ENCODE measurements around the gene PMF1.

DNA sequence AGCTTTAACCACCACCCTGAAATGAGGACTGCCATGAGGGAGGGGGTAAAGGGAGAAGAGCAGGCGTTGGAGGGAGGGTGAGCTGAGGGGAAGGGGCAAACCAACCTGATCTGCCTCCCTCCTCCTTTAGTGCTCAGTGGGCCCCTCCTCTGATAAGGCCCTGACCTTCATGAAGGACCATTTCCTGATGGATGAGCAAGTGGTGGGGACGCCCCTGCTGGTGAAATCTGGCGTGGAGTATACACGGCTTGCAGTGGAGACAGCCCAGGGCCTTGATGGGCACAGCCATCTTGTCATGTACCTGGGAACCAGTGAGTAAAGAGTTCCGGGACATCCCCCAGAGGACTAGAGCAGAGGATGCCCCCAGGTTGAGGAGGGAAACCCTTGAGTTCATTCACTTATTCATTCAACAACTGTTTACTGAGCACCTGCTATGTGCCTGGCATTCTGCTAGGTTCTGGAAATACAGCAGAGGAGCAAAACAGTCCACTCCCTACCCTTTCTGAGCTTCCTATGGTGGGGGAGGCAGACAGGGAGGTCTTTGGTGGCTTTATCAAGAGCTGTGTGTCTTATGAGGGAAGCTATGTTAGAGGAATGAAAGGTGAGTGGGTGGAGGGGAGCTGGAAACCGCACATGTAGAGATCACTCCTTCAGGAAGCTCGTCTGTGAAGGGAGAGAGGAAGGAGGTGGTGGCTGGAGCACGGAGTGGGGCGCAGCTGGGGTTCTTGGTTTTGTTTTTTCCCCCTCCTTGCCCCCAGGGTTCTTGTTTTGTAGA, 39.9 kb upstream of the PMF1 start:
- TF ChIP-seq, protein P1, sequence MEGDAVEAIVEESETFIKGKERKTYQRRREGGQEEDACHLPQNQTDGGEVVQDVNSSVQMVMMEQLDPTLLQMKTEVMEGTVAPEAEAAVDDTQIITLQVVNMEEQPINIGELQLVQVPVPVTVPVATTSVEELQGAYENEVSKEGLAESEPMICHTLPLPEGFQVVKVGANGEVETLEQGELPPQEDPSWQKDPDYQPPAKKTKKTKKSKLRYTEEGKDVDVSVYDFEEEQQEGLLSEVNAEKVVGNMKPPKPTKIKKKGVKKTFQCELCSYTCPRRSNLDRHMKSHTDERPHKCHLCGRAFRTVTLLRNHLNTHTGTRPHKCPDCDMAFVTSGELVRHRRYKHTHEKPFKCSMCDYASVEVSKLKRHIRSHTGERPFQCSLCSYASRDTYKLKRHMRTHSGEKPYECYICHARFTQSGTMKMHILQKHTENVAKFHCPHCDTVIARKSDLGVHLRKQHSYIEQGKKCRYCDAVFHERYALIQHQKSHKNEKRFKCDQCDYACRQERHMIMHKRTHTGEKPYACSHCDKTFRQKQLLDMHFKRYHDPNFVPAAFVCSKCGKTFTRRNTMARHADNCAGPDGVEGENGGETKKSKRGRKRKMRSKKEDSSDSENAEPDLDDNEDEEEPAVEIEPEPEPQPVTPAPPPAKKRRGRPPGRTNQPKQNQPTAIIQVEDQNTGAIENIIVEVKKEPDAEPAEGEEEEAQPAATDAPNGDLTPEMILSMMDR (IDR thresholded peaks at IDR 0.05; ENCODE audit: low read depth, low read length, missing input control): no peak
- TF ChIP-seq RAD21 (IDR thresholded peaks at IDR 0.05) (no peak), GABPA (IDR thresholded peaks at IDR 0.05 in 1 of 2, conservative IDR thresholded peaks at IDR 0.05 in 1 of 2) (no peak), SP1 (IDR thresholded peaks at IDR 0.05) (no peak), HNF4A (conservative IDR thresholded peaks at IDR 0.05) (no peak), FOXA1 (IDR thresholded peaks at IDR 0.05) (no peak), YY1 (IDR thresholded peaks at IDR 0.05) (no peak), NR2F2 (IDR thresholded peaks at IDR 0.05) (no peak), RXRA (IDR thresholded peaks at IDR 0.05) (no peak)
- TF ChIP-seq, protein P2, sequence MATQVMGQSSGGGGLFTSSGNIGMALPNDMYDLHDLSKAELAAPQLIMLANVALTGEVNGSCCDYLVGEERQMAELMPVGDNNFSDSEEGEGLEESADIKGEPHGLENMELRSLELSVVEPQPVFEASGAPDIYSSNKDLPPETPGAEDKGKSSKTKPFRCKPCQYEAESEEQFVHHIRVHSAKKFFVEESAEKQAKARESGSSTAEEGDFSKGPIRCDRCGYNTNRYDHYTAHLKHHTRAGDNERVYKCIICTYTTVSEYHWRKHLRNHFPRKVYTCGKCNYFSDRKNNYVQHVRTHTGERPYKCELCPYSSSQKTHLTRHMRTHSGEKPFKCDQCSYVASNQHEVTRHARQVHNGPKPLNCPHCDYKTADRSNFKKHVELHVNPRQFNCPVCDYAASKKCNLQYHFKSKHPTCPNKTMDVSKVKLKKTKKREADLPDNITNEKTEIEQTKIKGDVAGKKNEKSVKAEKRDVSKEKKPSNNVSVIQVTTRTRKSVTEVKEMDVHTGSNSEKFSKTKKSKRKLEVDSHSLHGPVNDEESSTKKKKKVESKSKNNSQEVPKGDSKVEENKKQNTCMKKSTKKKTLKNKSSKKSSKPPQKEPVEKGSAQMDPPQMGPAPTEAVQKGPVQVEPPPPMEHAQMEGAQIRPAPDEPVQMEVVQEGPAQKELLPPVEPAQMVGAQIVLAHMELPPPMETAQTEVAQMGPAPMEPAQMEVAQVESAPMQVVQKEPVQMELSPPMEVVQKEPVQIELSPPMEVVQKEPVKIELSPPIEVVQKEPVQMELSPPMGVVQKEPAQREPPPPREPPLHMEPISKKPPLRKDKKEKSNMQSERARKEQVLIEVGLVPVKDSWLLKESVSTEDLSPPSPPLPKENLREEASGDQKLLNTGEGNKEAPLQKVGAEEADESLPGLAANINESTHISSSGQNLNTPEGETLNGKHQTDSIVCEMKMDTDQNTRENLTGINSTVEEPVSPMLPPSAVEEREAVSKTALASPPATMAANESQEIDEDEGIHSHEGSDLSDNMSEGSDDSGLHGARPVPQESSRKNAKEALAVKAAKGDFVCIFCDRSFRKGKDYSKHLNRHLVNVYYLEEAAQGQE (IDR thresholded peaks at IDR 0.05): no peak

All from liver (tissue), 3 donors.